Measurements from ENCODE around the gene ZC3HAV1. TPM values are rescaled to one million over a fixed set of nuclear protein-coding genes. Genes with fewer than 3 reads are reported as not detected.
"Not testable (repeated sequence)": the region's sequence is repeated elsewhere in the genome, so short reads cannot be mapped to it uniquely, and the experiment has no call there.

Gene ZC3HAV1
- total RNA-seq, 4 donors from 2014 or later, result 43.4 to 59.7 (median 50.2) TPM

DNA sequence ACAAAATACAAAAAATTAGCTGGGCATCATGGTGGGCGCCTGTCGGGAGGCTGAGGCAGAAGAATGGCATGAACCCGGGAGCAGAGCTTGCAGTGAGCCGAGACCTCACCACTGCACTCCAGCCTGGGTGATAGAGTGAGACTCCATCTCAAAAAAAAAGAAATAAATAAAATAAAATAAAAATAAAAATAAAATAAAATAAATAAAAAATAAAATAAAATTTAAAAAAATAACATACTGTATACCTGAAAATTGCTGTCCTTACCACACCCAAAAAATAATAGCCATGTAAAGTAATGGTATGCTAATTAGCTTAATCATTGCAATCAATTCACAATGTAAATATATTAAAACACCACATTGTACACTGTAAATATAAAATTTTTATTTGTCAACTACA, 77.0 kb downstream of the ZC3HAV1 start:
- H3K27me3 ChIP-seq, result no peaks in the 10 kb centered on the region
- WGBS, 2 donors, result 96 to 97% methylated on average over 4 of the region's 4 CpGs
- peaks cover 10 to 13% of the 10 kb centered on the region in 2 donors for H3K36me3 ChIP-seq
- no peak overlapping the region for H3K4me3 ChIP-seq (replicated peaks in 1 of 3)
- no peaks in the 10 kb centered on the region for H3K9me3 ChIP-seq
- peaks cover 25 to 27% of the 10 kb centered on the region in 2 donors for H3K4me1 ChIP-seq
- TF ChIP-seq, protein P1, sequence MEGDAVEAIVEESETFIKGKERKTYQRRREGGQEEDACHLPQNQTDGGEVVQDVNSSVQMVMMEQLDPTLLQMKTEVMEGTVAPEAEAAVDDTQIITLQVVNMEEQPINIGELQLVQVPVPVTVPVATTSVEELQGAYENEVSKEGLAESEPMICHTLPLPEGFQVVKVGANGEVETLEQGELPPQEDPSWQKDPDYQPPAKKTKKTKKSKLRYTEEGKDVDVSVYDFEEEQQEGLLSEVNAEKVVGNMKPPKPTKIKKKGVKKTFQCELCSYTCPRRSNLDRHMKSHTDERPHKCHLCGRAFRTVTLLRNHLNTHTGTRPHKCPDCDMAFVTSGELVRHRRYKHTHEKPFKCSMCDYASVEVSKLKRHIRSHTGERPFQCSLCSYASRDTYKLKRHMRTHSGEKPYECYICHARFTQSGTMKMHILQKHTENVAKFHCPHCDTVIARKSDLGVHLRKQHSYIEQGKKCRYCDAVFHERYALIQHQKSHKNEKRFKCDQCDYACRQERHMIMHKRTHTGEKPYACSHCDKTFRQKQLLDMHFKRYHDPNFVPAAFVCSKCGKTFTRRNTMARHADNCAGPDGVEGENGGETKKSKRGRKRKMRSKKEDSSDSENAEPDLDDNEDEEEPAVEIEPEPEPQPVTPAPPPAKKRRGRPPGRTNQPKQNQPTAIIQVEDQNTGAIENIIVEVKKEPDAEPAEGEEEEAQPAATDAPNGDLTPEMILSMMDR (IDR thresholded peaks at IDR 0.05), result no peak
- no peak for TF ChIP-seq POLR2A (IDR thresholded peaks at IDR 0.05)
- intact Hi-C loops (cut with DNase I), result no loop called here
- no peak for DNase-seq
- H3K27ac ChIP-seq, result peak overlapping the region; percentile 80 to 93 (median 80)

DNA sequence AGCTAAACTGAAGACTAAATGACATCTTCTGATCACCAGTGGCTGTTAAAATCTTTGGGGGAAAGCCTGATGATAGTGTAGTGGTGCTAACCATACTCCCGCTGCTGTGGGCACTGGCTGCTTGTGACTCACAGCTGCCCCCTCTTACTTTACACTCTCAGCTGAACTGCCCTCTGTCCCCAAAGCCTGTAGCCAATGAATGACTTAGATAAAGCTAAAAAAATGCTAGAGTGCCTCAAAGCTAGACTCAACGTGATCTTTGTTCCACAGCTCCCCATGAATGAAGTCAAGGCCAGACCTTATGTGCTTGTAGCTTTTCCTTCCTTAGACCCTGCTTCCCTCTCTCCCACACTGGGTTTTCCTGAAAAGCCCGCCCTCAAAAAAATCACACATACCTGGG, 80.2 kb downstream of the ZC3HAV1 start:
- WGBS, 2 donors, result 95 to 96% methylated on average over 3 of the region's 3 CpGs
- peaks cover 30 to 46% of the 10 kb centered on the region in 2 donors for H3K4me1 ChIP-seq

DNA sequence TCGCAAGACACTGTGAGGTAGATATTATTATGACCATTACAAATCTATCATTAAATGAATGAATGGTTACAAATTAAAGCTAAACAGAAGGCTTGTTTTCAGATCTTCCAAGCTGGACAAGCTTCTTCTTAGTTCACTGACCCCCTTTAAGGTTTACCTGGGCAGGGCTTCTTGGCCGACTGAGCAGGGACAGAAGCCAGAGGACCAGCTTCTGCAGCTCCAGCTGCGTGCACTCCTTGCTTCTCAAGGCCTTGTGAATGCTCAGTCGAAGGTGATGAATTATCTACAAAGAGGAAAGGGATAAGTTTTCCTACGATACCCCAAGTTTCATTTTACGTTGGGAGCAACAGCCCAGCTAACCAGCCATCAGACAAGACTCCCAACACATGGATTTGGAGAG, 83.0 kb downstream of the ZC3HAV1 start:
- 56 to 61% methylated on average over 6 of the region's 6 CpGs for WGBS, 2 donors
- Histone ChIP-seq H3K4me3 (replicated peaks in 1 of 3) (no peak overlapping the region), H3K27me3 (no peaks in the 10 kb centered on the region), H3K4me1 (peaks cover 17 to 56% of the 10 kb centered on the region in 2 donors), H3K27ac (peak overlapping the region; percentile 52 to 83 (median 82)), H3K36me3 (peaks cover 10 to 15% of the 10 kb centered on the region in 2 donors), H3K9me3 (no peaks in the 10 kb centered on the region)
- peak; percentile 68 to 77 for DNase-seq
- TF ChIP-seq POLR2A (IDR thresholded peaks at IDR 0.05), result no peak
- TF ChIP-seq, protein P1 (IDR thresholded peaks at IDR 0.05), result no peak
- intact Hi-C loops (cut with DNase I), result no loop called here

More for the DNA sequence above, 80.2 kb downstream of the ZC3HAV1 start:
- peak overlapping the region in 1 of 3 donors; percentile 30 for H3K27ac ChIP-seq
- peaks cover 10 to 15% of the 10 kb centered on the region in 2 donors for H3K36me3 ChIP-seq
- H3K9me3 ChIP-seq, result no peaks in the 10 kb centered on the region
- DNase-seq, result no peak
- no peaks in the 10 kb centered on the region for H3K27me3 ChIP-seq
- no peak overlapping the region for H3K4me3 ChIP-seq (replicated peaks in 1 of 3)
- TF ChIP-seq POLR2A (IDR thresholded peaks at IDR 0.05), result no peak
- TF ChIP-seq, protein P1 (IDR thresholded peaks at IDR 0.05), result no peak
- intact Hi-C loops (cut with DNase I), result no loop called here

DNA sequence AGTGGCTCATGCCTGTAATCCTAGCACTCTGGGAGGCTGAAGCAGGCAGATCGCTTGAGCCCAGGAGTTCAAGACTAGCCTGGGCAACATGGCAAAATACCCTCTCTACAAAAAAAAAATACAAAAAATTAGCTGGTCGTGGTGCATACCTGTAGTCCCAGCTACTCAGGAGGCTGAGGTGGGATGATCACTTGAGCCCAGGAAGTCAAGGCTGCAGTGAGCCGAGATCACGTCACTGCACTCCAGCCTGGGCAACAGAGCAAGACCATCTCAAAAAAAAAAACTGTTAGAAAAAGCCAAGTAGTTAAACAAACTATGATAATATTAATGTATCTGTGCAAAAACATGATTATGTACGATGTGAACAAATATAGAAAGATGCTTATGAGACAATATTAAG, 83.7 kb downstream of the ZC3HAV1 start:
- H3K9me3 ChIP-seq; H3K27me3 ChIP-seq; intact Hi-C loops (cut with DNase I); H3K4me3 ChIP-seq (replicated peaks in 1 of 3): not testable (repeated sequence)
- H3K4me1 ChIP-seq, result peaks cover 17 to 56% of the 10 kb centered on the region in 2 donors
- H3K36me3 ChIP-seq, result peaks cover 10 to 15% of the 10 kb centered on the region in 2 donors
- H3K27ac ChIP-seq, result peak overlapping the region; percentile 65 to 83 (median 82)
- peak; percentile 60 to 65 for DNase-seq
- WGBS, 2 donors, result 43 to 60% methylated on average over 5 of the region's 5 CpGs

DNA sequence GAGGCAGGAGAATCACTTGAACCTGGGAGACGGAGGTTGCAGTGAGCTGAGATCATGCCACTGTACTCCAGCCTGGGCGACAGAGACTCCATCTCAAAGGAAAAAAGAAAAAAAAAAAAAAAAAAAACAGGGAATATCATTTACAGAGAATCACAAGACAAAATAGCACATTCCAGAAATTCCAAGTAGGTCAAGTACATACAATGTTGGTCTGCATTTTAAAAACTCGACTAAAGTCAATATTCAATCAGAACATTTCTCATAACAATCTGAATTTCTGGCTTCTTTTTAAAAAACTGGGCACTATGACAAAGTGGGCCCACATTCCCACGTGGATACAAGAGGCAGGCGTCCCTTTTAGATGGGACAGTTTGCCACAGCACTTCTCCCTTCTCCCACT, 86.4 kb downstream of the ZC3HAV1 start:
- no peak for TF ChIP-seq POLR2A (IDR thresholded peaks at IDR 0.05)
- TF ChIP-seq, protein P1 (IDR thresholded peaks at IDR 0.05), result no peak
- intact Hi-C loops (cut with DNase I), result no loop called here
- WGBS, 2 donors, result 63 to 73% methylated on average over 5 of the region's 5 CpGs
- Histone ChIP-seq H3K4me3 (replicated peaks in 1 of 3) (no peak overlapping the region), H3K36me3 (peaks cover under 1 to 3% of the 10 kb centered on the region in 2 donors), H3K27ac (peak overlapping the region; percentile 82 to 92 (median 83)), H3K4me1 (peaks cover 17 to 56% of the 10 kb centered on the region in 2 donors), H3K27me3 (no peaks in the 10 kb centered on the region), H3K9me3 (no peaks in the 10 kb centered on the region)
- DNase-seq, result no peak

Data from thyroid gland (tissue), 4 donors.